ENCODE data around the gene CDK4. TPM values are rescaled to one million over a fixed set of nuclear protein-coding genes. Genes with fewer than 3 reads are reported as not detected.
A peak's percentile ranks its signal among the peaks of the same experiment; 100 is the strongest.

Gene CDK4
- total and polyA plus RNA-seq, 2 of the 13 experiments (the other 11 are each of a cell fraction or from before 2014, with no cell fraction given), result 191 to 209 TPM

GRCh38 chr12:57771873-57772428 is 19.8 kb upstream of the CDK4 start, which contains the start of gene METTL1 (continued):
- TF ChIP-seq ZNF280B (CRISPR knock-in tag; IDR thresholded peaks at IDR 0.05; ENCODE audit: borderline replicate concordance) (peak; percentile 92), TRIM24 (CRISPR knock-in tag; IDR thresholded peaks at IDR 0.05) (no peak), ZNF737 (CRISPR knock-in tag; IDR thresholded peaks at IDR 0.05; ENCODE audit: borderline replicate concordance) (no peak), RXRA (CRISPR knock-in tag; IDR thresholded peaks at IDR 0.05) (peak; percentile 55; the same call in 1 of the 2 replicates), NR2F2 (IDR thresholded peaks at IDR 0.05; ENCODE audit: borderline replicate concordance, low read depth) (no peak), ZNF318 (CRISPR knock-in tag; IDR thresholded peaks at IDR 0.05) (peak; percentile 64; the same call in 1 of the 2 replicates), HNF4G (IDR thresholded peaks at IDR 0.05; ENCODE audit: borderline replicate concordance, low read depth, low read length) (peak; percentile 11; the same call in 1 of the 2 replicates), HNF4G (CRISPR knock-in tag; IDR thresholded peaks at IDR 0.05; ENCODE audit: borderline replicate concordance, low read depth) (no peak), ZBTB10 (CRISPR knock-in tag; IDR thresholded peaks at IDR 0.05; ENCODE audit: borderline replicate concordance) (no peak), ZNF280D (CRISPR knock-in tag; IDR thresholded peaks at IDR 0.05) (peak; percentile 57; the same call in 1 of the 2 replicates), ZNF776 (CRISPR knock-in tag; IDR thresholded peaks at IDR 0.05) (peak; percentile 25; the same call in 1 of the 2 replicates), ZNF296 (CRISPR knock-in tag; conservative IDR thresholded peaks at IDR 0.05) (no peak; the same call in 1 of the 2 replicates), TMF1 (CRISPR knock-in tag; IDR thresholded peaks at IDR 0.05; ENCODE audit: low read depth) (0 out of 2 replicates have a peak, but pooled peaks have one; percentile 33)
